HepG2 (cell line): ENCODE data around the gene HSF2BP. TPM values are rescaled to one million over a fixed set of nuclear protein-coding genes. Genes with fewer than 3 reads are reported as not detected.
"Not testable (repeated sequence)": the region's sequence is repeated elsewhere in the genome, so short reads cannot be mapped to it uniquely, and the experiment has no call there.

Source experiments
- ATAC-seq: fragments of 200-7000 bp; cut with Tn5 transposase; 3 replicates; pipeline ENCODE4 v1.9.1; 2020; ENCODE audit warnings: mild to moderate bottlenecking, moderate library complexity
- BruUV-seq: library from RNA; stranded (reverse); fragments of 400-500 nt; replicated peaks from 2 replicates; lab custom pipeline; 2021; lab: Mats Ljungman, UMichigan
- CTCF ChIA-PET: fragments of 300-600 bp; formaldehyde crosslinking; extraction: SDS; loops from one replicate; lab custom pipeline; 2021; ENCODE audit warnings: low total read pairs, inconsistent platforms, low intra/inter-chr PET ratio; lab: Yijun Ruan, JAX
- POLR2A ChIA-PET: fragments of 350-600 bp; sonication (Branson Sonifier 250); formaldehyde crosslinking; loops from one replicate; lab custom pipeline; 2020; ENCODE audit warnings: antibody characterized with exemption, inconsistent platforms; lab: Yijun Ruan, JAX
- DNase-seq: peaks from one replicate; pipeline ENCODE4 v3.0.0-alpha.2; 2015; ENCODE audit warnings: low spot score
- FAIRE-seq: peaks from 3 replicates; lab custom pipeline; 2011; peaks lifted over from hg19 to GRCh38; lab: Jason Lieb, UNC
- H2AFZ ChIP-seq: one replicate; pipeline ENCODE4 v1.6.1; 2011; ENCODE audit warnings: low read length, inconsistent platforms
- H3K27ac ChIP-seq: fragments of 300-600 bp; 3 replicates; pipeline ENCODE4 v1.8.0; 2011; ENCODE audit warnings: mixed run types, mild to moderate bottlenecking, mixed read lengths, low read length, inconsistent platforms; ENCODE audit not compliant: insufficient read depth; ENCODE audit errors: extremely low read length
- H3K27me3 ChIP-seq, 2 experiments: fragments of 200-600 bp in 1 of 2; 2 replicates in 1 of 2; 3 replicates in 1 of 2; pipeline versions ENCODE4 v1.6.0 to v1.8.0; 2011; ENCODE audit warnings: low read length in 2 of 2, mild to moderate bottlenecking in 2 of 2, moderate library complexity in 2 of 2, inconsistent platforms in 1 of 2; ENCODE audit not compliant: insufficient read depth in 2 of 2, control insufficient read depth in 1 of 2
- H3K36me3 ChIP-seq, 2 experiments: fragments of 200-600 bp in 1 of 2; replicated peaks in 1 of 2; 2 replicates in 1 of 2; 3 replicates in 1 of 2; pipeline versions ENCODE4 v1.5.1 to v1.8.0; 2011; ENCODE audit warnings: low read length in 2 of 2, inconsistent platforms in 1 of 2; ENCODE audit not compliant: insufficient read depth in 2 of 2, control insufficient read depth in 1 of 2
- H3K4me1 ChIP-seq: 2 replicates; pipeline ENCODE4 v1.5.1; 2012; ENCODE audit warnings: low read length, inconsistent platforms; ENCODE audit not compliant: insufficient read depth
- H3K4me2 ChIP-seq: 2 replicates; pipeline ENCODE4 v1.6.0; 2011; ENCODE audit warnings: low read depth, low read length, inconsistent platforms
- H3K4me3 ChIP-seq, 3 experiments: fragments of 200-600 bp in 1 of 3; sonication (generic), shearing (Covaris generic) in 1 of 3; replicated peaks in 1 of 3; 2 replicates each; pipeline ENCODE4 v1.5.1; 2011 to 2016; ENCODE audit warnings: low read length in 3 of 3, inconsistent platforms in 2 of 3, low read depth in 2 of 3, mild to moderate bottlenecking in 2 of 3, control low read depth in 1 of 3, mixed read lengths in 1 of 3; ENCODE audit not compliant: insufficient read depth in 1 of 3
- H3K79me2 ChIP-seq: one replicate; pipeline ENCODE4 v1.6.1; 2011; ENCODE audit warnings: low read length, inconsistent platforms; ENCODE audit not compliant: insufficient read depth
- H3K9ac ChIP-seq: 2 replicates; pipeline ENCODE4 v1.6.0; 2011; ENCODE audit warnings: mild to moderate bottlenecking, low read depth, low read length, inconsistent platforms; ENCODE audit not compliant: insufficient read depth
- H3K9me3 ChIP-seq: 2 replicates; pipeline ENCODE4 v1.5.1; 2012; ENCODE audit warnings: mild to moderate bottlenecking, low read length
- H4K20me1 ChIP-seq: 2 replicates; pipeline ENCODE4 v1.6.0; 2011; ENCODE audit warnings: inconsistent platforms, mild to moderate bottlenecking, low read length, moderate library complexity; ENCODE audit not compliant: insufficient read depth
- CBFB ChIP-seq: sonication (generic); formaldehyde crosslinking; IDR thresholded peaks from 2 replicates; pipeline ENCODE4 v1.4.0; 2020; ENCODE audit warnings: missing genetic modification reagents
- EP300 ChIP-seq, 3 experiments: sonication (generic) in 1 of 3; formaldehyde crosslinking in 1 of 3; IDR thresholded peaks; 2 replicates each; pipeline versions ENCODE4 v1.5.1 to v1.6.1; 2011 to 2020; ENCODE audit warnings: low read depth in 2 of 3, low read length in 2 of 3, borderline replicate concordance in 1 of 3, improper control_type of control experiment in 1 of 3, mild to moderate bottlenecking in 1 of 3, missing genetic modification reagents in 1 of 3, moderate library complexity in 1 of 3
- HMG20B ChIP-seq: conservative IDR thresholded peaks from 2 replicates; pipeline ENCODE4 v1.6.1; 2016; ENCODE audit warnings: missing genetic modification reagents, missing compliant biosample characterization
- NCOA2 ChIP-seq: sonication (generic); formaldehyde crosslinking; IDR thresholded peaks from 2 replicates; pipeline ENCODE4 v1.8.0; 2022; ENCODE audit warnings: inconsistent platforms
- RFXANK ChIP-seq: IDR thresholded peaks from 2 replicates; pipeline ENCODE4 v1.6.1; 2016
- SNAI1 ChIP-seq: sonication (generic); formaldehyde crosslinking; IDR thresholded peaks from 2 replicates; pipeline ENCODE4 v1.5.0; 2020; ENCODE audit warnings: mild to moderate bottlenecking, missing genetic modification reagents, borderline replicate concordance
- SRSF4 ChIP-seq: fragments of 200-400 bp; formaldehyde crosslinking; IDR thresholded peaks from one replicate; pipeline ENCODE4 v1.6.1; 2018; ENCODE audit warnings: mild to moderate bottlenecking, low read depth, low read length, moderate library complexity; ENCODE audit not compliant: poor library complexity, severe bottlenecking
- SYNCRIP ChIP-seq: fragments of 200-400 bp; formaldehyde crosslinking; IDR thresholded peaks from 2 replicates; pipeline ENCODE4 v1.6.1; 2018; ENCODE audit warnings: mild to moderate bottlenecking, low read depth, low read length; ENCODE audit not compliant: insufficient read depth
- TBX2 ChIP-seq: sonication (generic); formaldehyde crosslinking; IDR thresholded peaks from 2 replicates; pipeline ENCODE4 v1.5.0; 2020; ENCODE audit warnings: missing genetic modification reagents, mild to moderate bottlenecking, borderline replicate concordance
- ZNF121 ChIP-seq: sonication (generic); formaldehyde crosslinking; IDR thresholded peaks from 2 replicates; pipeline ENCODE4 v1.5.0; 2020; ENCODE audit warnings: mild to moderate bottlenecking, missing genetic modification reagents
- ZNF30 ChIP-seq: sonication (generic); formaldehyde crosslinking; IDR thresholded peaks from 2 replicates; pipeline ENCODE4 v1.5.0; 2020; ENCODE audit warnings: mild to moderate bottlenecking, missing genetic modification reagents
- ZNF841 ChIP-seq: sonication (generic); formaldehyde crosslinking; IDR thresholded peaks from 2 replicates; pipeline ENCODE4 v1.8.1; 2023; ENCODE audit warnings: missing genetic modification reagents, borderline replicate concordance
- WGBS: methylation state at CpG from one replicate; pipeline ENCODE4 v1.1.6; 2017; ENCODE audit warnings: low lambda C conversion rate; 5-methylcytosine and 5-hydroxymethylcytosine counted together
- in situ Hi-C: cut with HindIII; loops from 2 replicates; pipeline ENCODE4 v1.10.0; 2017; ENCODE audit warnings: low pct_unique_long_range_greater_than_20kb; ENCODE audit not compliant: extremely low pct_ligation_motif_present
- intact Hi-C: fragments of 100-400 bp; cut with micrococcal nuclease; formaldehyde crosslinking; loops from one replicate; pipeline ENCODE4 v1.10.0; 2022; ENCODE audit not compliant: unreplicated experiment
- polyA plus RNA-seq, 8 experiments: library from polyadenylated mRNA; depleted of rRNA in 3 of 8; stranded (reverse) in 7 of 8; unstranded in 1 of 8; fragments of >200 nt; fragmentation: Illumina TruSeq in 4 of 8; extraction: Trizol in 4 of 8; gene quantifications; 2 replicates each; pipeline versions ENCODE4 v1.2.1 to v1.2.3, GENCODE V29; 2011 to 2016; ENCODE audit warnings: low read depth in 4 of 8, missing spikeins in 1 of 8, mixed read lengths in 1 of 8; ENCODE audit not compliant: insufficient read depth in 1 of 8
- total RNA-seq, 5 experiments: library from RNA; depleted of rRNA; stranded (reverse); fragments of >200 nt; fragmentation: Illumina TruSeq; extraction: Trizol; gene quantifications; 2 replicates each; pipeline ENCODE4 v1.2.3, GENCODE V29; 2016; ENCODE audit warnings: low read depth in 1 of 5

The HSF2BP gene
- total and polyA plus RNA-seq, 2 of the 13 experiments (the other 11 are each of a cell fraction or from before 2014, with no cell fraction given) = 0.67 to 2.2 TPM

- TF ChIP-seq EP300 (IDR thresholded peaks at IDR 0.05; ENCODE audit: low read depth in 2 of 2, low read length in 2 of 2) (no peak), EP300 (CRISPR knock-in tag; IDR thresholded peaks at IDR 0.05; ENCODE audit: borderline replicate concordance) (no peak)
Observed at GRCh38 chr21:43619344-43619743, 39.9 kb downstream of the HSF2BP start (continued).

- Histone ChIP-seq H3K27me3 (no peaks in the 10 kb centered on the region), H3K4me2 (no peak overlapping the region), H3K9me3 (peaks cover 13% of the 10 kb centered on the region), H2AFZ (no peak overlapping the region), H3K27ac (no peak overlapping the region), H3K79me2 (no peaks in the 10 kb centered on the region), H3K36me3 (no peaks in the 10 kb centered on the region), H3K4me1 (no peaks in the 10 kb centered on the region), H3K4me3 (no peak overlapping the region), H4K20me1 (no peaks in the 10 kb centered on the region), H3K9ac (no peak overlapping the region)
- BruUV-seq = no TSS peak
- intact Hi-C loops (no loop called here), in situ Hi-C loops (no loop called here)
- no peak for TF ChIP-seq TBX2 (CRISPR knock-in tag)
- TF ChIP-seq RFXANK (CRISPR knock-in tag) = no peak
- no peak for TF ChIP-seq ZNF121 (CRISPR knock-in tag)
- TF ChIP-seq CBFB (CRISPR knock-in tag) = no peak
- TF ChIP-seq ZNF841 (CRISPR knock-in tag) = no peak
- no peak for TF ChIP-seq NCOA2
- TF ChIP-seq SRSF4 = no peak
- TF ChIP-seq SNAI1 = no peak
- no peak for TF ChIP-seq HMG20B
- TF ChIP-seq SYNCRIP = no peak
- no peak for TF ChIP-seq ZNF30 (CRISPR knock-in tag)
- DNase-seq = no peak
- 96% methylated on average over 4 of the region's 4 CpGs for WGBS
- ChIA-PET CTCF (no interaction called here), POLR2A (interaction anchor here (1.8 kb wide), 1 partner anchor 27 kb away, joined by 4 read pairs; no protein-coding TSS in a partner anchor)
- ATAC-seq = no peak
- FAIRE-seq = no peak
Observed at GRCh38 chr21:43618940-43619339, 40.3 kb downstream of the HSF2BP start.

GRCh38 chr21:43616861-43617260, 42.4 kb downstream of the HSF2BP start:
- H4K20me1 ChIP-seq, DNase-seq, ATAC-seq, H3K4me2 ChIP-seq, in situ Hi-C loops, H3K27me3 ChIP-seq, FAIRE-seq, H3K4me3 ChIP-seq, H3K36me3 ChIP-seq, CTCF ChIA-PET, intact Hi-C loops, BruUV-seq, POLR2A ChIA-PET, H3K9ac ChIP-seq, H3K4me1 ChIP-seq, H2AFZ ChIP-seq, H3K27ac ChIP-seq, H3K79me2 ChIP-seq: not testable (repeated sequence)
- WGBS = 74% methylated on average over 3 of the region's 3 CpGs
- peaks cover 13% of the 10 kb centered on the region for H3K9me3 ChIP-seq
